Endodermal cell (in vitro differentiated cells): ENCODE data around the gene CLBA1. TPM values are rescaled to one million over a fixed set of nuclear protein-coding genes. Genes with fewer than 3 reads are reported as not detected.

Experiments used
- DNase-seq: peaks from one replicate; pipeline ENCODE4 v3.0.0-alpha.2; 2017
- H3K27ac ChIP-seq: 2 replicates; pipeline ENCODE4 v1.5.1; 2013; ENCODE audit warnings: mild to moderate bottlenecking, low read depth, low read length, moderate library complexity
- H3K27me3 ChIP-seq: 2 replicates; pipeline ENCODE4 v1.6.1; 2013; ENCODE audit warnings: mild to moderate bottlenecking, low read length, moderate library complexity; ENCODE audit not compliant: insufficient read depth, control insufficient read depth, poor library complexity, severe bottlenecking
- H3K36me3 ChIP-seq: 2 replicates; pipeline ENCODE4 v1.7.0; 2013; ENCODE audit warnings: mild to moderate bottlenecking, low read length, moderate library complexity; ENCODE audit not compliant: control insufficient read depth, insufficient read depth
- H3K4me1 ChIP-seq: one replicate; pipeline ENCODE4 v1.7.0; 2013; ENCODE audit warnings: low read length; ENCODE audit not compliant: control insufficient read depth, insufficient read depth
- H3K4me3 ChIP-seq: 2 replicates; pipeline ENCODE4 v1.5.1; 2013; ENCODE audit warnings: mild to moderate bottlenecking, low read length, moderate library complexity
- H3K9ac ChIP-seq: 2 replicates; pipeline ENCODE4 v1.6.1; 2013; ENCODE audit warnings: mild to moderate bottlenecking, low read length, moderate library complexity; ENCODE audit not compliant: poor library complexity, severe bottlenecking; ENCODE audit errors: extremely low read depth
- H3K9me3 ChIP-seq: 2 replicates; pipeline ENCODE4 v1.6.1; 2013; ENCODE audit warnings: mild to moderate bottlenecking, low read length, moderate library complexity; ENCODE audit not compliant: control insufficient read depth
- H3K27ac Mint-ChIP-seq: 2 replicates; pipeline ENCODE4 v1.8.0; 2020; ENCODE audit warnings: mixed read lengths
- H3K27me3 Mint-ChIP-seq: 2 replicates; pipeline ENCODE4 v1.8.0; 2021; ENCODE audit warnings: mild to moderate bottlenecking, mixed read lengths; ENCODE audit not compliant: insufficient read depth
- H3K36me3 Mint-ChIP-seq: 2 replicates; pipeline ENCODE4 v1.8.0; 2020; ENCODE audit warnings: low read depth, mixed read lengths
- H3K4me1 Mint-ChIP-seq: 2 replicates; pipeline ENCODE4 v1.8.0; 2020; ENCODE audit warnings: mixed read lengths
- H3K4me3 Mint-ChIP-seq: 2 replicates; pipeline ENCODE4 v1.8.0; 2020; ENCODE audit warnings: mild to moderate bottlenecking, moderate library complexity, mixed read lengths
- H3K9me3 Mint-ChIP-seq: 2 replicates; pipeline ENCODE4 v1.8.0; 2020; ENCODE audit warnings: mild to moderate bottlenecking, mixed read lengths
- CTCF ChIP-seq: fragments of 200-600 bp; sonication (generic); conservative IDR thresholded peaks from 2 replicates; pipeline ENCODE4 v1.5.0; 2021; ENCODE audit warnings: antibody characterized with exemption, mild to moderate bottlenecking
- WGBS, 2 experiments: methylation state at CpG; one replicate each; pipeline versions ENCODE4 v1.1.5 to v1.1.7; 2013; ENCODE audit warnings: missing lambda C conversion rate in 2 of 2, mixed read lengths in 1 of 2; ENCODE audit not compliant: insufficient coverage in 1 of 2, insufficient read length in 1 of 2; 5-methylcytosine and 5-hydroxymethylcytosine counted together
- total RNA-seq, 2 donors: library from RNA; stranded (reverse); fragmentation: NEBNext Ultra II Directional in 1 of 2; extraction: Animal tissue kit (Norgen Biotek cat#: 25700) in 1 of 2; gene quantifications; 2 replicates in 1 of 2; 3 replicates in 1 of 2; pipeline ENCODE4 v1.2.1, GENCODE V29; 2021

The CLBA1 gene
- total RNA-seq, 2 donors from 2014 or later = 11.2 to 12.5 TPM

GRCh38 chr14:104966981-104967385, 18.6 kb upstream of the CLBA1 start:
- TF ChIP-seq CTCF = no peak
- Mint-ChIP-seq H3K27ac (no peak overlapping the region), H3K36me3 (no peaks in the 10 kb centered on the region), H3K9me3 (no peaks in the 10 kb centered on the region), H3K27me3 (peaks cover 12% of the 10 kb centered on the region), H3K4me3 (no peak overlapping the region), H3K4me1 (peaks cover 3% of the 10 kb centered on the region)
- no peak overlapping the region for H3K4me3 ChIP-seq
- no peaks in the 10 kb centered on the region for H3K9me3 ChIP-seq
- H3K9ac ChIP-seq = no peak overlapping the region
- H3K36me3 ChIP-seq = no peaks in the 10 kb centered on the region
- 87% methylated on average over 8 of the region's 8 CpGs; no CpG with 5 or more reads in 1 of the 2 experiments for whole genome bisulfite sequencing, 2 experiments
- no peaks in the 10 kb centered on the region for H3K4me1 ChIP-seq
- no peak overlapping the region for H3K27ac ChIP-seq
- no peaks in the 10 kb centered on the region for H3K27me3 ChIP-seq
- DNase-seq = no peak

DNA sequence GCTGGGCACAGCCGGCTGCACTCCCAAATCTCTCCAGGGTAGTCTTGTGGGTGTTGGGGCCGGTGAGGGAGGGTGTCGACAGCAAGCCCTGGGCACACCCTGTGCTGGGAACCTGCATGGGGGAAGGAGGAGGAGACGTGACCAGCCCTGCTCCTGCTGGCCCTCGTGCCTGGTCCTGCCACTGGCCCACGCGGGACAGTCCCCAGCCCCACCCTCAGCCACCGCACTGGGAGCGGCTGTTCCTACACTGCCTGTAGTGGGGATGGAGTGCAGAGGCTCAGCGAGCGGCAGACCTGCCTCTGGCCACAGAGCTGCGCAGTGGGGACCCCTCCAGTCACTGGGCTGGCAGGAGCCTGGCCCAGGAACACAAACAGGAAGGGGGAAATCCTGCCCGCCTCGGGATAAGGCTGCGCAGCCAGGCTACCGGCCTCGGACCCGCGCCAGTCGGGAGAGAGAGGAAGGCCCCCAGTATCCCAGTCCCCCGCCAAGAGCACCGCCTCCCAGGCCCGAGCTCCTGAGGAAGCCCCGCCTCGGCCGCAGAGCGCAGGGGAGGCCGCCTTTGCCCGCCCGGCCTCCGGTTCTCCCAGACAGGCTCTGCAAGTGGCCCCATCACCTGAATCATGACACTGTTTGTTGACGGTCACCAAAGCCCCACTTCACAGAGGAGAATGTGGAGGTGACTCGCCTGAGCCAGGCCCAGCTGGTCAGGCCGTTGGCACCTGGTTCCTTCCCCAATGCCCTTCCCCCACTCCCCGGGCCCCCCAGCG, 18.0 kb upstream of the CLBA1 start:
- H3K27ac Mint-ChIP-seq = no peak overlapping the region
- peaks cover 10% of the 10 kb centered on the region for H3K27me3 Mint-ChIP-seq
- H3K4me1 Mint-ChIP-seq = peaks cover 3% of the 10 kb centered on the region
- Histone ChIP-seq H3K9me3 (no peaks in the 10 kb centered on the region), H3K27ac (no peak overlapping the region), H3K9ac (no peak overlapping the region), H3K36me3 (no peaks in the 10 kb centered on the region), H3K27me3 (no peaks in the 10 kb centered on the region), H3K4me3 (no peak overlapping the region), H3K4me1 (no peaks in the 10 kb centered on the region)
- peak overlapping the region; percentile 33 for H3K4me3 Mint-ChIP-seq
- no peaks in the 10 kb centered on the region for H3K36me3 Mint-ChIP-seq
- 20 to 25% methylated on average over 19 to 35 of the region's 36 CpGs for WGBS, 2 experiments
- peak; percentile 85 for DNase-seq
- TF ChIP-seq CTCF = no peak
- no peaks in the 10 kb centered on the region for H3K9me3 Mint-ChIP-seq

GRCh38 chr14:104968153-104968527, 17.4 kb upstream of the CLBA1 start:
- H3K9ac ChIP-seq = no peak overlapping the region
- H3K27ac ChIP-seq = no peak overlapping the region
- no peaks in the 10 kb centered on the region for H3K36me3 Mint-ChIP-seq
- H3K4me1 Mint-ChIP-seq = peaks cover 3% of the 10 kb centered on the region
- no peaks in the 10 kb centered on the region for H3K27me3 ChIP-seq
- 40 to 59% methylated on average over 1 to 12 of the region's 12 CpGs for WGBS, 2 experiments
- peaks cover 5% of the 10 kb centered on the region for H3K27me3 Mint-ChIP-seq
- no peaks in the 10 kb centered on the region for H3K4me1 ChIP-seq
- no peaks in the 10 kb centered on the region for H3K36me3 ChIP-seq
- peak overlapping the region; percentile 33 for H3K4me3 Mint-ChIP-seq
- no peak for TF ChIP-seq CTCF
- H3K9me3 ChIP-seq = no peaks in the 10 kb centered on the region
- H3K27ac Mint-ChIP-seq = no peak overlapping the region
- H3K4me3 ChIP-seq = no peak overlapping the region
- DNase-seq = peak; percentile 80
- no peaks in the 10 kb centered on the region for H3K9me3 Mint-ChIP-seq
